Fibroblast of pulmonary artery (primary cell): Measurements from ENCODE around the gene AP3B1.
"Not testable (repeated sequence)": the region's sequence is repeated elsewhere in the genome, so short reads cannot be mapped to it uniquely, and the experiment has no call there.

Experiments used
- DNase-seq: peaks from one replicate; pipeline ENCODE4 v3.0.0-alpha.2; 2010; ENCODE audit warnings: low read depth
- H3K4me3 ChIP-seq: replicated peaks from 2 replicates; pipeline ENCODE4 v1.5.1; 2011; ENCODE audit warnings: low read depth, mild to moderate bottlenecking, control low read depth, low read length, moderate library complexity
- CTCF ChIP-seq: IDR thresholded peaks from 2 replicates; pipeline ENCODE4 v1.5.1; 2011; ENCODE audit warnings: mild to moderate bottlenecking, control low read depth, low read length, inconsistent platforms; ENCODE audit errors: missing control alignments

The AP3B1 gene

GRCh38 chr5:78090002-78090401 lies 204.5 kb downstream of the AP3B1 start:
- no peak for DNase-seq
- no peak overlapping the region for H3K4me3 ChIP-seq
- no peak for TF ChIP-seq CTCF

GRCh38 chr5:78078858-78079257 lies 215.6 kb downstream of the AP3B1 start:
- no peak for DNase-seq
- no peak for TF ChIP-seq CTCF

GRCh38 chr5:78077369-78078068 lies 217.0 kb downstream of the AP3B1 start:
- H3K4me3 ChIP-seq = no peak overlapping the region
- no peak for TF ChIP-seq CTCF
- no peak for DNase-seq

More at GRCh38 chr5:78078858-78079257, 215.6 kb downstream of the AP3B1 start:
- H3K4me3 ChIP-seq = no peak overlapping the region

- DNase-seq = no peak
- H3K4me3 ChIP-seq = no peak overlapping the region
- TF ChIP-seq CTCF = no peak
Measured at GRCh38 chr5:78076351-78076750, 218.1 kb downstream of the AP3B1 start.

- no peak for TF ChIP-seq CTCF
- H3K4me3 ChIP-seq = no peak overlapping the region
- DNase-seq = no peak
Measured at GRCh38 chr5:78075301-78075700, 219.2 kb downstream of the AP3B1 start.

GRCh38 chr5:78070691-78071090 lies 223.8 kb downstream of the AP3B1 start:
- not testable (repeated sequence) for H3K4me3 ChIP-seq, DNase-seq

GRCh38 chr5:78067581-78067980 lies 226.9 kb downstream of the AP3B1 start:
- H3K4me3 ChIP-seq, DNase-seq: not testable (repeated sequence)

GRCh38 chr5:78066722-78067121 lies 227.8 kb downstream of the AP3B1 start:
- not testable (repeated sequence) for H3K4me3 ChIP-seq, DNase-seq
